SU-DHL-6 (cell line): Measurements from ENCODE around the gene KNDC1.

Experiments used
- EZH2phosphoT487 ChIP-seq: fragments of 200-600 bp; sonication (generic), shearing (Covaris generic); conservative IDR thresholded peaks from 2 replicates; pipeline ENCODE4 v1.6.1; 2018; ENCODE audit warnings: mild to moderate bottlenecking, antibody characterized with exemption, low read length, moderate library complexity, mixed read lengths
- TF ChIP-seq, protein P1 (sequence below): fragments of 200-600 bp; sonication (generic); IDR thresholded peaks from one replicate; pipeline ENCODE4 v1.5.1; 2017; ENCODE audit warnings: antibody characterized with exemption, mild to moderate bottlenecking, low read length, moderate library complexity; ENCODE audit not compliant: insufficient read depth, poor library complexity, severe bottlenecking

DNA sequence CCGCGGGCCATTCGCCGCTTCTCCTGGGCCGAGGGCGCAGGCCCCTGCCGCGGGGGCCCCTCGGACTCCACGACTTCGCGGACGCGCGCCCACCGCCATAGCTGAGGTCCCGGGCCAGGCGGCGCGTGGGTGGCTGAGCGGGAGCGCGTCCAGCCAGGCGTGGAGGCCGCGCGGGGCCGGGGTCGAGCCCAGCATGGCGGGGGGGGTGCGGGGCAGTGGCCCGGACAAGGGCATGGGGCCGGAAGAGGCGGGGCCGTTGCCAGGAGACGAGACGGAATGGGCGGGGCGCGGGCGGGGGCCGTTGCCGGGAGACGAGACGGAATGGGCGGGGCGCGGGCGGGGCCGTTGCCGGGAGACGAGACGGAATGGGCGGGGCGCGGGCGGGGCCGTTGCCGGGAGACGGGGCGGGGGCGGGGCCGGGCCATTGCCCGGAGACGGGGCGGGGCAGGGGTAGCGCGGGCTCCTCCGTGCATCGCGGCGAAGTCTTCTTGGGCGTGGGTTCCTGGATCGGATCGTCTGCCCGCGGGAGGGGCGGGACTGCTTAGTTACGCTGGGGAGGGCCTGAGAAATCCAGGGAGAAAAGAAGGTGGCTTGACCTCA lies 101.8 kb downstream of the KNDC1 start:
- TF ChIP-seq, protein P1, sequence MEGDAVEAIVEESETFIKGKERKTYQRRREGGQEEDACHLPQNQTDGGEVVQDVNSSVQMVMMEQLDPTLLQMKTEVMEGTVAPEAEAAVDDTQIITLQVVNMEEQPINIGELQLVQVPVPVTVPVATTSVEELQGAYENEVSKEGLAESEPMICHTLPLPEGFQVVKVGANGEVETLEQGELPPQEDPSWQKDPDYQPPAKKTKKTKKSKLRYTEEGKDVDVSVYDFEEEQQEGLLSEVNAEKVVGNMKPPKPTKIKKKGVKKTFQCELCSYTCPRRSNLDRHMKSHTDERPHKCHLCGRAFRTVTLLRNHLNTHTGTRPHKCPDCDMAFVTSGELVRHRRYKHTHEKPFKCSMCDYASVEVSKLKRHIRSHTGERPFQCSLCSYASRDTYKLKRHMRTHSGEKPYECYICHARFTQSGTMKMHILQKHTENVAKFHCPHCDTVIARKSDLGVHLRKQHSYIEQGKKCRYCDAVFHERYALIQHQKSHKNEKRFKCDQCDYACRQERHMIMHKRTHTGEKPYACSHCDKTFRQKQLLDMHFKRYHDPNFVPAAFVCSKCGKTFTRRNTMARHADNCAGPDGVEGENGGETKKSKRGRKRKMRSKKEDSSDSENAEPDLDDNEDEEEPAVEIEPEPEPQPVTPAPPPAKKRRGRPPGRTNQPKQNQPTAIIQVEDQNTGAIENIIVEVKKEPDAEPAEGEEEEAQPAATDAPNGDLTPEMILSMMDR: no peak
- TF ChIP-seq EZH2phosphoT487: no peak
